BJ (cell line): ENCODE data around the gene CXADR. TPM values are rescaled to one million over a fixed set of nuclear protein-coding genes. Genes with fewer than 3 reads are reported as not detected.
"Not testable (repeated sequence)": the region's sequence is repeated elsewhere in the genome, so short reads cannot be mapped to it uniquely, and the experiment has no call there.

Source experiments
- CTCF ChIA-PET: fragments of 350-600 bp; formaldehyde crosslinking; extraction: SDS; loops from one replicate; lab custom pipeline; 2021; ENCODE audit warnings: antibody characterized with exemption, inconsistent platforms; lab: Yijun Ruan, JAX
- POLR2A ChIA-PET: fragments of 300-600 bp; sonication (Branson Sonifier 250); formaldehyde crosslinking; extraction: SDS; loops from one replicate; lab custom pipeline; 2021; ENCODE audit warnings: antibody characterized with exemption; lab: Charles Lee
- DNase-seq: peaks from one replicate; pipeline ENCODE4 v3.0.0-alpha.2; 2011; ENCODE audit warnings: low read depth
- H3K27me3 ChIP-seq: 2 replicates; pipeline ENCODE4 v1.6.0; 2011; ENCODE audit warnings: low read length; ENCODE audit not compliant: control insufficient read depth, insufficient read depth
- H3K36me3 ChIP-seq: 2 replicates; pipeline ENCODE4 v1.5.1; 2011; ENCODE audit warnings: low read length; ENCODE audit not compliant: control insufficient read depth, insufficient read depth
- H3K4me3 ChIP-seq: 2 replicates; pipeline ENCODE4 v1.5.1; 2011; ENCODE audit warnings: low read depth, mild to moderate bottlenecking, control low read depth, low read length
- CTCF ChIP-seq: IDR thresholded peaks from 2 replicates; pipeline ENCODE4 v1.5.1; 2011; ENCODE audit warnings: low read depth, mild to moderate bottlenecking, control low read depth, inconsistent platforms, low read length, moderate library complexity; ENCODE audit not compliant: insufficient read depth
- polyA plus RNA-seq: library from polyadenylated mRNA; depleted of rRNA; stranded (reverse); fragments of >200 nt; gene quantifications from 2 replicates; pipeline ENCODE4 v1.2.3, GENCODE V29; 2011

Gene CXADR
- polyA plus RNA-seq, 1 experiment: 0.02 TPM

- Histone ChIP-seq H3K36me3 (no peaks in the 10 kb centered on the region), H3K27me3 (0 out of 2 replicates have a peak, but pooled peaks cover 3% of the 10 kb centered on the region), H3K4me3 (no peak overlapping the region)
- ChIA-PET POLR2A (no interaction called here), CTCF (interaction anchor here (1.2 kb wide), 1 partner anchor 8 kb away, joined by 3 read pairs; no protein-coding TSS in a partner anchor)
- no peak for DNase-seq
- TF ChIP-seq CTCF: no peak
Observed at GRCh38 chr21:17514124-17514845, 1.4 kb downstream of the CXADR start.

GRCh38 chr21:17517008-17517407, 4.2 kb downstream of the CXADR start:
- POLR2A ChIA-PET, DNase-seq, H3K36me3 ChIP-seq, H3K27me3 ChIP-seq, H3K4me3 ChIP-seq: not testable (repeated sequence)
- CTCF ChIA-PET: interaction anchor here (2.2 kb wide), 1 partner anchor 130 kb away, joined by 7 read pairs; no protein-coding TSS in a partner anchor

GRCh38 chr21:17519208-17519738, 6.4 kb downstream of the CXADR start:
- no peak for DNase-seq
- CTCF ChIA-PET: interaction anchor here (0.5 to 1.7 kb wide), 3 partner anchors 15 to 96 kb away, joined by 4 to 6 read pairs (median 4); no protein-coding TSS in a partner anchor
- H3K4me3 ChIP-seq: no peak overlapping the region
- no peak for TF ChIP-seq CTCF
- no peaks in the 10 kb centered on the region for H3K27me3 ChIP-seq
- H3K36me3 ChIP-seq: no peaks in the 10 kb centered on the region
- POLR2A ChIA-PET: no interaction called here

GRCh38 chr21:17519965-17520609, 7.2 kb downstream of the CXADR start:
- no peak for TF ChIP-seq CTCF
- Histone ChIP-seq H3K27me3 (no peaks in the 10 kb centered on the region), H3K36me3 (no peaks in the 10 kb centered on the region), H3K4me3 (no peak overlapping the region)
- ChIA-PET POLR2A (no interaction called here), CTCF (interaction anchor here (0.5 to 1.7 kb wide), 3 partner anchors 8 to 97 kb away, joined by 3 to 4 read pairs (median 4); no protein-coding TSS in a partner anchor)
- DNase-seq: no peak

- POLR2A ChIA-PET: interaction anchor here (0.8 kb wide), 1 partner anchor 1537 kb away, joined by 3 read pairs; no protein-coding TSS in a partner anchor
- CTCF ChIA-PET: interaction anchor here (0.7 kb wide), 1 partner anchor 9 kb away, joined by 3 read pairs; no protein-coding TSS in a partner anchor
- Histone ChIP-seq H3K4me3 (no peak overlapping the region), H3K36me3 (no peaks in the 10 kb centered on the region), H3K27me3 (no peaks in the 10 kb centered on the region)
- DNase-seq: no peak
- no peak for TF ChIP-seq CTCF
Observed at GRCh38 chr21:17523007-17523451, 10.2 kb downstream of the CXADR start.

GRCh38 chr21:17523979-17524494, 11.2 kb downstream of the CXADR start:
- POLR2A ChIA-PET: not testable (repeated sequence)

More at GRCh38 chr21:17523979-17524494, 11.2 kb downstream of the CXADR start:
- CTCF ChIA-PET, H3K36me3 ChIP-seq, DNase-seq, H3K4me3 ChIP-seq, H3K27me3 ChIP-seq: not testable (repeated sequence)
